ENCODE measurements around the gene ZSCAN1.

- TF ChIP-seq CTCF (IDR thresholded peaks at IDR 0.05; ENCODE audit: poor library complexity) (no peak), EZH2 (IDR thresholded peaks at IDR 0.05; ENCODE audit: borderline replicate concordance) (no peak), EZH2phosphoT487 (IDR thresholded peaks at IDR 0.05; ENCODE audit: low read depth, severe bottlenecking, unreplicated experiment) (no peak)
Observed at GRCh38 chr19:58038688-58039204, 4.9 kb downstream of the ZSCAN1 start.
